ENCODE measurements around the gene FBXW7.

GRCh38 chr4:152458801-152459302 lies 77.0 kb downstream of the FBXW7 start:
- TF ChIP-seq MAX (IDR thresholded peaks at IDR 0.05) (no peak), REST (IDR thresholded peaks at IDR 0.05; ENCODE audit: low read depth) (no peak), EP300 (IDR thresholded peaks at IDR 0.05; ENCODE audit: borderline replicate concordance) (no peak), EGR1 (IDR thresholded peaks at IDR 0.05) (no peak)
